GM19043 (cell line): Measurements from ENCODE around the gene FILIP1.
"Not testable (repeated sequence)": the region's sequence is repeated elsewhere in the genome, so short reads cannot be mapped to it uniquely, and the experiment has no call there.

ENCODE experiments used
- ATAC-seq: cut with Tn5 transposase; IDR thresholded peaks from one replicate; pipeline ENCODE4 v1.9.1; 2021; ENCODE audit warnings: low read depth; ENCODE audit not compliant: unreplicated experiment

Gene FILIP1

DNA sequence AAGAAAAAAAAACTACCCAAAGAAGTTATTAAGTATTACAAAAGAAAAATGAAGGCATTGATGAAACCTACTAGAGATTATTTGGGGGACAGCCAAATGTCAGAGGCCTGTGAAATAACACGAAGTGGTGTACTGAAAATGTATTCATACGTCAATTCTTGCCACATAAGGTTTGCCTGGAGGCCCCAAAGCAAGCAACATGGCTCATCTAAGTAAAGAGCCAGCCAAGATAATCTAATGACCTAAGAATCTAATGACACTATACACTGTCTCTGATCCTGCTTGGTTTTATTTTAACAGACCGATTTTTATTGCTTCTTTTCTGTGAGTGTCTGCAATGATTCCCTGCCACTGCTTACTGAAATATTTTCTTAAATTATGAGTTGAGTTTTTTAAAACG is 34.7 kb downstream of the FILIP1 start:
- ATAC-seq = no peak

DNA sequence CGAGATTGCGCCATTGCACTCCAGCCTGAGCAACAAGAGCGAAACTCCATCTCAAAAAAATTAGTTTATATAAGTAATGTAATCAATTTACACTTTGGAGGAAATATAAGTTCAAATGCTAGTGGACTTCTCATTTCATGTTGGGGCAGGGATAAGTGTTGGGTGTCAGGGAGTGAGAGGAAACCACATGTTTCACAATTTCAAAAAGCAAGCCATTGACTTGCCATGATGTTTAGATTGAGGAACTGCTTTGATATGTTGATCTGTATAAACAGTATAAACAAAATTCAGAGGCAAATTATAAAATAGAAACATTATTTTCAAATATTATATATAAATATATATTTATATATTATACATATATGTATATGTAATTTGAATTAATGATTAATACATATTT is 42.7 kb downstream of the FILIP1 start:
- ATAC-seq = no peak

DNA sequence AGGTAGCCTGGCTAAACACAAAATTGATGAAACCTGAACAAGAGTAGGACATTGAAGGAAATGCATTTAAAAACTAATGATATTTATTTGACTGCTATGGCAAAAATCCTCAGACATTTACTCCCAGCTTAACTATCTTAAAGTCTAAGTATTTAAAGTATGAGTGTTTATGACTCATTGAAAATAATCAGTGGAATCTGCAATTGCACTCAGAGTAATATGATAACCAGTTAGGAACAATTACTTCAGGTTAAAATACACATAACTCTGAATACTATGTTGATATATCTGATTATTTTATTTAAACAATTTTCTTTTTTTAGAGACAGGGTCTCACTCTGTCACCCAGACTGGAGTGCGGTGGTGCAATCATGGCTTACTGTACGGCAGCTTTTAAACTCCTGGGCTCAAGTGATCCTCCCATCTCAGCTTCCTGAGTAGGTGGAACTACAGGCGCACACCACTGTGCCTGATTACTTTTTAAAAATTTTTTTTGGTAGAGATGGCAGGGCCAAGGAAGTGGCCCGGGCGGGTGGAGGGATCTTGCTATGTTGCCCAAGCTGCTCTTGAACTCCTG is 43.9 kb downstream of the FILIP1 start:
- no peak for ATAC-seq

DNA sequence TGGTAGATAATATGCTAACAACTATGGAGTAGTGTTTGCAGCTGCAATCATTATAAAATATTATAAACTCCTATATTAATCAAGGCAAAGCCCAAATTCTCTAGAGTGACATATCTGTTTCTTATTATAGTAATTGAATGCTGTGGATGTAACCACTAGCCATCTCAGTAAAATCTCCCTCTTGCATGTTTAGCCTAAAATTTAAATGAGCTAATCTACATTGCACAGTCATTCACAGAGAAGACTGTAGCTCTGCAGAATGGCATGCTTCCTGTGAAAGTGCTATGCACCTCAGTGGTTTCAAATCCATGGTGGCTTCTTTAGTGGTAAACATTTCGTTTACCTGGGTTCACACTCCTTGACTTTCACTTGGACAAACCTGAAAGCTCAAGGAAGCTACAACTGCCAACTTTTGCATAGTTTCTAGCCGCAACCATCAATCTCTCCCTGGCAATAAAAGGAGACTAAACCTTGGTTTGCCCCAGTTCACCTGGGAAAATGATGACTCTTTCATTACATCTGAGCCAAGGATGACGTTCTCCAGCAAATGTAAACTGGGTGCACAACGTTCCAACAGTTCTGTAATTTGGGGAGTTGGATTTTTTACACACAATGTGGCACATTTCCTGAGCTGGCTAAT is 47.2 kb downstream of the FILIP1 start:
- no peak for ATAC-seq

DNA sequence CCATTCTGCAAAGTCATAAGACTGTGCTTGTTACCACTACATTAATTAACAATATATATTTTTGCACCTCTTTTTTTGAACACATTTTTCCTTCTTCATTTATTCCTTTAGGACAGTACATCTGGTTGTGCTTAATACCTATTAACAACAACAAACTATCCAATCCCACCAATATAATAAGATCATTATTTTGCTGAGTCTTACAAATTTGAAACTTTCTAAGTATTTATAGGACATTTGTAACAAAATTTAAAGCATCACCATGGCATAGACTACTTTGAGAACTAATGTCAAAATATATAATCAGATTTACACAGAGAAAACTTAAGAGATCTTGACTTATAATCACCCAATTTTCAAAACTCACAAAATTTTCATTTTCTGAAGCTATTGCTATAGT is 47.9 kb downstream of the FILIP1 start:
- no peak for ATAC-seq

DNA sequence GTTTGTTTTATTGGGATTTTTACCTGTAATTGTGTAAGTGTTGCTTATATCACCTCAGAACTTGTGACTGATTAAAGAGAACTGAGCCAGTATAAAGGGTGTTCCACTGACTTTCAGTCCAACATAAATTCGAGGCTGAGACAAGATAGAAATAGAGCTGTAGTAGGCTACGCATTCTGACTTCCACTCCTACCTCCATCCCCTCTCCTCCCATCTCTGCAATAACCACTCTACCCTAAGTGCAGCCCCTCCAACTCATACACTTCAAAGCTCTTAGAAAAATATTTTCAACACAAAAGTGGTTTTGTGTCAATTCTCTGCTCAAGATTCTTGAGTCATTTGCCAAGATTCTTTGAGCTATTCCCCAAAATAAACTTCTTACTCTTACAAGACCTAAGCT is 48.7 kb downstream of the FILIP1 start:
- no peak for ATAC-seq

DNA sequence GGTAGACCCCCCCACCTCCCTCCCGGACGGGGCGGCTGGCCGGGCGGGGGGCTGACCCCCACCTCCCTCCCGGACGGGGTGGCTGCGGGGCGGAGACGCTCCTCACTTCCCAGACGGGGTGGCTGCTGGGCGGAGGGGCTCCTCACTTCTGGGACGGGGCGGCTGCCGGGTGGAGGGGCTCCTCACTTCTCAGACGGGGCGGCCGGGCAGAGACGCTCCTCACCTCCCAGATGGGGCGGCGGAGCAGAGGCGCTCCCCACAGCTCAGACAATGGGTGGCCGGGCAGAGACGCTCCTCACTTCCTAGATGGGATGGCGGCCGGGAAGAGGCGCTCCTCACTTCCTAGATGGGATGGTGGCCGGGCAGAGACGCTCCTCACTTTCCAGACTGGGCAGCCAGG is 51.7 kb downstream of the FILIP1 start:
- not testable (repeated sequence) for ATAC-seq

DNA sequence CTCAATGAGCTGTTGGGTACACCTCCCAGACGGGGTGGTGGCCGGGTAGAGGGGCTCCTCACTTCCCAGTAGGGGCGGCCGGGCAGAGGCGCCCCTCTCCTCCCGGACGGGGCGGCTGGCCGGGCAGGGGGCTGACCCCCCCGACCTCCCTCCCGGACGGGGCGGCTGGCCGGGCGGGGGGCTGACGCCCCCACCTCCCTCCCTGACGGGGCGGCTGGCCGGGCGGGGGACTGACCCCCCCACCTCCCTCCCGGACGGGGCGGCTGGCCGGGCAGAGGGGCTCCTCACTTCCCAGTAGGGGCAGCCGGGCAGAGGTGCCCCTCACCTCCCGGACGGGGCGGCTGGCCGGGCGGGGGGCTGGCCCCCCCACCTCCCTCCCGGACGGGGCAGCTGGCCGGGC is 52.1 kb downstream of the FILIP1 start:
- ATAC-seq = not testable (repeated sequence)

DNA sequence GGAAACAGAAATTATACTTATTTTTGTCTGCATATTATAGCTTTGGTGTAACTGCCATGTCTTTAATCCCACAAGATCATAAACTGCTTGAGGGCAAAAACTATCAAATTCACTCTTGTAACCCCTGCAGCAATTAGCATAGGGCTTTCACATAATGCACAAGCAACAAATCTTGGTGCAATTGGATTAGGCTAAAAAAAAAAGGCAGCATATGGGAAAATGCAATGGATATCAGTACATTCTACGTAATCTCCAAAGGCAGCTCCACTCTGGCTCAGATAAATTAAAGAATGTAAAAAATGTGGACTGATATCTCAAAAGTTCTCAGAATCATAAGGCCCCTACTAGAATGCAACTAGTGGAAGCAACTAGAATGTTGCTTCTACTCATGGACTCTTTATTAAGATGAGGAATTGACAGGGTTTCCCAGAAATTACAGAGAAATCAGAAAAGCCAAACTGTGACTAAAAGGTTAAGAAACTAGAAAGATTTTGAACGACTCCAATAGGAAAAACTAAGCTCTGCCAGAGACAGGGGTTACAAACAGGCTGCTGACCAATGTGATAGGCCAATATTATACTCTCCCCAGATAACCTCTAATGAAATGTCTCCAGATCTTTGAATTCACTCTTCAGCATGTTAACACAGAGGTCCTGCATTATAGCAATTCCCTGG is 55.0 kb downstream of the FILIP1 start:
- no peak for ATAC-seq

DNA sequence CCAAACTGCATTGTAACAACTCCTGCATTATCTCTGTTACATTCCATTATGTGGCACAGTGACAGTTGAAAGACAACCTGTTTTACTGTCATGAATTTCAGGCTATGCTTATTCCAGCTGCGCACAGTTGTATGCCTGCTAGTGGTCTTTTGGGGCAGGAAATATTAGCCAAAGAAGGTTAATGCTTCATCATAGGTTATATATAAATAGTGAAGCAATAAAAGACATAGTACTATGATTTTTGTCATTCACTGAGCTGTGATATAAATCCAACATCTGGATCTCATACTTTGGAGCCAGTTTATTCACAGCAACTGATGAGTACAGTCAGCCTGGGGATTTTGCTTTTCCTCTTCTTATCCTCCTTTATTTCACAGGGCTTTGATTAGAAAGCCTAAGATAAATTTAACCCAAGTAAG is 55.6 kb downstream of the FILIP1 start:
- no peak for ATAC-seq

DNA sequence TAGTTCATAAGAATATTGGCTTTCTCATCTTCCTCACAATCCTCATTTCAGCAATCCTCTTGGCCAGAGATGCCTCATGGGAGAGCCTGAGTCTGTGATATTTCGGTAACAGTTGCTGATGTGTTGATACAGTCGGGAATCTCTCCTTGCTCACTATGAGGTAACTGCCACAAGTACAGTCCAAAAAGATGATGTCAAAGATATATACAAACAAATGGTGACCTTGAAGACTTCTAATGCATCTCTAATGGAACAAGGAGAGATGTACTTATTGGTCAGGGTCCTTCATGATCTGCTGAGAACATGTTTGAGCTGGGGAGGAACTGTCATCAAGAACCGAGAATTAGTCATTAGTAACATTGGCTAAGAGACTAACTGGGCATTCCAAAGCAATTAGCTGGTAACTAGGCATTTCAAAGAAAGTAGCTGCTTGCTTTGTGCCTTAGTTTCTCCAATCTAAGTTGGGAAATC is 56.1 kb downstream of the FILIP1 start:
- no peak for ATAC-seq

DNA sequence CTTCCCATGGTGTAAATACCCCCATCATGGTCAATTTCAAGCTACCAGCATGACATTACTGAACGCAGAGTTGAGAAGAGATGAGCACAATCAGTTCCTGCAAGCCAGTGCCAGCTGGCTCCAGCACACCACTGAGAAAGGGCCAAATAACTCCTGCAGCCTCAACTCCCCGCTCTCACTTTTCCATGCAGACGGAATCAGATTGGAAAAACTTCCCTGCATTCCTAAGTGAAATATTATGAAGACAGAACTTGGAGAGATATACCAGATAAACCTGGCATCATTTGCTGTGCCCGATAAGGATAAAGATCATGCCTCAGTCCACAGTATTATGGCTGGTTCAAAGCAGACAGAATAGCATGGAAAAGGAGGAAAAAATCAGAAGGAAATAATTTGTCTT is 56.7 kb downstream of the FILIP1 start:
- ATAC-seq = no peak

DNA sequence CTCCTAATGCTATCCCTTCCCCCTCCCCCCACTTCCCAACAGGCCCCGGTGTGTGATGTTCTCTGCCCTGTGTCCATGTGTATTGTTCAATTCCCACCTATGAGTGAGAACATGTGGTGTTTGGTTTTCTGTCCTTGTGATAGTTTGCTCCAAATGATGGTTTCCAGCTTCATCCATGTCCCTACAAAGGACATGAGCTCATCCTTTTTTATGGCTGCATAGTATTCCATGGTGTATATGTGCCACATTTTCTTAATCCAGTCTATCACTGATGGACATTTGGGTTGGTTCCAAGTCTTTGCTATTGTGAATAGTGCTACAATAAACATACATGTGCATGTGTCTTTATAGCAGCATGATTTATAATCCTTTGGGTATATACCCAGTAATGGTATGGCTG is 60.8 kb downstream of the FILIP1 start:
- ATAC-seq = not testable (repeated sequence)

DNA sequence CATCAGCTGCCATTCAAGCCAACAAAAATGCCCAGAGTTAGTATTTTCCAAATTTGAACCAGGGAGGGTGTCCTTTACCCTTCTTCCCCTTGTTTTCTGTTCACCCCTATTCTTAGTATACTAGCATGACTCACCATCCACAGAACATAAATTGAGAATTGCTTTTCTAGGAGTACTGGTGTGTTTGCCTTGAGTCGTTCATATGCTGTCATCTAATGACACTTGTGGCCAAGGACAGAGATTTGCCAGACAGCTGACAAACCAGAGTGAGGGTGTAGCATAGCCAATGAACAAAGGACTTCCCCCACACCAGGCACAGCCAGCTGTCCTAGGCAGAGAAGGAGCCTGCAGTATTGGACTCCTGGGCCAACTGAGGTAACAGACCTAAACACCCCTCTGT is 62.2 kb downstream of the FILIP1 start:
- peak; percentile 52 for ATAC-seq

DNA sequence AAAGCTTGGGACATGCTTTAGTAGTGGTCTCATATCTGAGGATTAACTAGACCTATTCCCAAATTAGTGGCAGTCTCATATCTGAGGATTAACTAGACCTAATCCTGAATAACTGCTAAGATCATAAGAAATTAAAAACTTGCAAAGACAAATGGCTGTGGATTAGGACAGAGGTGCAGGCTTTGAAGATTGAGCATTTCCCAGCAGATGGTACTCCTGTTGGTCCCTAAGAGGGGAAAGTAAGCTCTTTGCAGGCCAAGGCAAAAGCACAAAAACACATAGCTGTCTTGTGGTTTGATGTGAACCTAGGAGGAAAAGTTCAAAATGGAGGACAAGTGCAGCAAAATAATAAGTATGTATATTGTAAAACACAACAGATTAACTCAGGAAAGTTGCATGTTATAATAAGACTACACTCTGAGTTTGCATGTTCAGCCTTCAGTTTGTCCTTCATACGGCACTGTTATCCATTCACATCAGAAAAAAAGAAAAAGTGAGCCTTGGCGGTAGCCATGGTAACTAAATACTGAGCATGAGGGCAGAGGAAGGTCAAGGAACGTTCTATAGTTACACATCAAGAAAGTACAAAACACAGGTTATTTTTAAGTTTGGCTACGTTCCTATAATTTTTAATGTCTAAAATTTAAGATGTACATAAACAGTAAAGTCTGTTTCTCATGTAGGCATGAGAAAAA is 62.8 kb downstream of the FILIP1 start:
- ATAC-seq = no peak

DNA sequence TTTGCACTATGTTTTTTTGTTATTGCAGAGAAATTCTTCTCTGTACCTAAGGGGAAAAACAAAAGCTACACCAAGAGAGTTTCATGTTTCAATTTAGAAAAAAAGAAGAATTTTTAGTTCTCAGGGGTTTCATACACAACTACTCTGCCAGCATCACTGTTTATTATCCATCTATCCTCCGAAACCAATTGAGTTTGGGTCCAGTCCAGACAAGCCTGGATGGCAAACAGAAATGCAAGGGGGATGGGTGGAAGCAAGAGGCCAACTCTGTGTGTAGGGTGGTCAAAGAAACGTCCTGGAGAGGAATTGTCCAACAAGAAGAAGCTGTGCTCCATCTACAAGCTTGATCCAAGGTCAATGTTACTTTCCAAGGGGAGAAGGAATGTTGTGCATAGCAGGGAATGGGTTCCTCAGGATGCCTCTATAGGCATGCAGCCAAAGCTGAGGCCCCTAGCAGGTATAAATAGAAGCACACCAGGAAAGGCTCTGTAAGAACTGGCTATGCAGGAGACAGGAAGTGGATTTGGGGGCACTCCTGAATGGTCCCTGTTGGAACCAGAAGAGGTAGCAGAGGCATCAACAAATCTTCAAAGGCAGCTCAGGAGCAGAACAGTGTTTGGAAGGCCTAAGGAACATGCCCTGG is 64.4 kb downstream of the FILIP1 start:
- ATAC-seq = no peak

DNA sequence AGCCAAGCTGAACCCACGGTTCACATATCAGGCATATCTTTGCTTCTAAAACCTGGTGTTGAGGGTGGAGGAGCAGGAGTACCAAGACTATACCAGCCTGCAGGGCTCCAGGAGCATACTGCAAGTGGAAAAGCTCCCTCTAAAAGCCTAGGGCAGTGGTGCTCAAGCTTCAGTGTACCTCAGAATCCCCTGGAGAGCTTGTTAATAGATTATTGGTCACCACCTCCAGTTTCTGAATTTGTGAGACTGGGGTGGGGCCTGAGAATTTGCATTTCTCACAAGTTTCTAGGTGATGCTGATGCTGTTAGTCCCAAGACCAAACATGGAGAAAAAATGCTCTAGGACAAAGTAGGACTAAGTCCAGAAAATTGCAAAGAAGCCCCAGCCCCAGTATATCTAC is 65.4 kb downstream of the FILIP1 start:
- no peak for ATAC-seq

DNA sequence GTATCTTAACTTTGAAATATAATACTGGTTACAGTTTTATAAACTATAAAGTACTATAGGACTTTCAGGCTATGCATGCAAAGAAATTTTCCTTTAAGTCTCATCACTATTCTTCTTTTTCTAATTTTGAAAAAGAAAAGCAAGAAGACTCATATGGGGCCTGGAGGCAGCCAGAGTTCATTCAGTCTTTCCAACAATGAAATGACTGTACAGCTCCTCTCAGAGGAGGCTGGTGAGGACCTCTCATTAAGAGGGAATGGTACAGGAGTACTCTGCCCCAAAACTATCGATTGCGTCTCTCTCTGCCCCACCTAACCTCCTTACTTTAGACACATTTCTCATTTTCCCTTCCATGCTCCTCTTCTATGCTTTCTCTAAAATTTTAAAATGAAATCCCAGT is 66.3 kb downstream of the FILIP1 start:
- ATAC-seq = no peak

DNA sequence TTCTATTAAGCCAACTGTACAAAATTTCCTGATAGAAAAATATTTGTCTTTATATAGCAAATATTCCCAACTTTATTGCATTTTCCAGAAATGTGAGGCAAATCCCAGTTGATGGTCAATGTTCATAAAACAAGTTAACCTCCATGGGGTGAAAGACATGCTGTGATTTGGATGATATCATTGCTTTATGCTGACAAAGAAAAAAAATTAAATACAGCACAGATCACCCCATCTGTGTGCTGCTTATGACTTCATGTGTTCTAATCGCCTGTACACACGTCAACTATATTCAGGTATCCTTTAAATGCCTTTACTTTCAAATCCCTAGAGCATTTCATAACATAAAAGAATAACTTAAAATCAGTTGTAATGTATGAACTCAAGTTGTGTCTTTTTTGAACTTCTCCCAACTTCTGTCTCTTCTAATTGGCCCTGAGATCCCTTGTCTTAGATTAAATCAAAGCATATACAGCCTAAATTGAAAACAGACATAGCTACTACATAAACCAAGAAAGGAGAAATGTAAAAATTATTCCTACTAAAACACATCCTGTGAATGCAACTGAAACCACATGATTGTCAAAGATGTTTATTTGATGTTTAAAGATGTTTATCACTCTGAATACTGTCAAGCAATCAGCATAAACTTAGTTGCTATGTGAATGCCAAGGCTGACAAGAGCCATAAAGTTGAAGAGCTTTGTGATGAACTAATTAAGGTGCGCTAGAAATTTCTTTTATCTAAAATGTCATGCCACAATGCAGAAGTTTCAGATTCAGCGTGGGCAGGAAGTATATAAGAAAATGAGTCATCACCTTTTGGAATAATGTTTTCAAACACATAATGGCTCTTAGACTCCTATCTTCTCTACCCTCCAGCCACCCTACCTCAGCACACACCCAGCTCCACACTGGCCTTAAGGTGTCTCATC is 68.7 kb downstream of the FILIP1 start:
- no peak for ATAC-seq

DNA sequence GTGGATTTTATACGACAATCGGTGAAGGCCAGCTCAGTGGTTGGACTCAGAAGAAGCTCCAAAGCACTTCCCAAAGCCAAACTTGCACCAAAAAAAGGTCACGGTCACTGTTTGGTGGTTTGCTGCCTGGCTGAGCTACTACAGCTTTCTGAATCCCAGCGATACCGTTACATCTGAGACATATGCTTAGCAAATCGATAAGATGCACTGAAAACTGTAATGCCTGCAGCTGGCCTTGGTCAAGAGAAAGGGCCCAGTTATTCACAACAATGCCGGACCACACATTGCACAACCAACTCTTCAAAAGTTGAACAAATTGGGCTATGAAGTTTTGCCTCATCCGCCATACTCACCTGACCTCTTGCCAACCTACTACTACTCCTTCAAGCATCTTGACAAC is 70.2 kb downstream of the FILIP1 start:
- ATAC-seq = no peak
